ENCODE results near the gene HOMER1.
A peak's percentile ranks its signal among the peaks of the same experiment; 100 is the strongest.

The HOMER1 gene

GRCh38 chr5:79503794-79504495, 10.0 kb downstream of the HOMER1 start:
- no peaks in the 10 kb centered on the region for H3K27me3 Mint-ChIP-seq (ENCODE audit: low read depth, poor library complexity)
- H3K27ac Mint-ChIP-seq, result peak overlapping the region; percentile 71
- peaks cover 31% of the 10 kb centered on the region for H3K4me1 Mint-ChIP-seq
- no peak for DNase-seq
- peaks cover 53% of the 10 kb centered on the region for H3K36me3 Mint-ChIP-seq (ENCODE audit: low read depth)
- no peak for TF ChIP-seq CTCF (IDR thresholded peaks at IDR 0.05)
- no peaks in the 10 kb centered on the region for H3K9me3 Mint-ChIP-seq
- no peak overlapping the region for H3K4me3 Mint-ChIP-seq

GRCh38 chr5:79499640-79500273, 14.2 kb downstream of the HOMER1 start:
- no peak for TF ChIP-seq CTCF (IDR thresholded peaks at IDR 0.05)
- DNase-seq, result no peak
- peaks cover 36% of the 10 kb centered on the region for H3K36me3 Mint-ChIP-seq (ENCODE audit: low read depth)
- H3K27ac Mint-ChIP-seq, result no peak overlapping the region
- H3K4me3 Mint-ChIP-seq, result no peak overlapping the region
- no peaks in the 10 kb centered on the region for H3K9me3 Mint-ChIP-seq
- H3K4me1 Mint-ChIP-seq, result peaks cover 22% of the 10 kb centered on the region
- no peaks in the 10 kb centered on the region for H3K27me3 Mint-ChIP-seq (ENCODE audit: low read depth, poor library complexity)

GRCh38 chr5:79495311-79495710, 18.6 kb downstream of the HOMER1 start:
- Mint-ChIP-seq H3K27ac (no peak overlapping the region), H3K4me1 (peaks cover 13% of the 10 kb centered on the region), H3K9me3 (no peaks in the 10 kb centered on the region), H3K4me3 (no peak overlapping the region), H3K27me3 (ENCODE audit: low read depth, poor library complexity) (no peaks in the 10 kb centered on the region), H3K36me3 (ENCODE audit: low read depth) (peaks cover 25% of the 10 kb centered on the region)
- DNase-seq, result no peak
- TF ChIP-seq CTCF (IDR thresholded peaks at IDR 0.05), result no peak

DNA sequence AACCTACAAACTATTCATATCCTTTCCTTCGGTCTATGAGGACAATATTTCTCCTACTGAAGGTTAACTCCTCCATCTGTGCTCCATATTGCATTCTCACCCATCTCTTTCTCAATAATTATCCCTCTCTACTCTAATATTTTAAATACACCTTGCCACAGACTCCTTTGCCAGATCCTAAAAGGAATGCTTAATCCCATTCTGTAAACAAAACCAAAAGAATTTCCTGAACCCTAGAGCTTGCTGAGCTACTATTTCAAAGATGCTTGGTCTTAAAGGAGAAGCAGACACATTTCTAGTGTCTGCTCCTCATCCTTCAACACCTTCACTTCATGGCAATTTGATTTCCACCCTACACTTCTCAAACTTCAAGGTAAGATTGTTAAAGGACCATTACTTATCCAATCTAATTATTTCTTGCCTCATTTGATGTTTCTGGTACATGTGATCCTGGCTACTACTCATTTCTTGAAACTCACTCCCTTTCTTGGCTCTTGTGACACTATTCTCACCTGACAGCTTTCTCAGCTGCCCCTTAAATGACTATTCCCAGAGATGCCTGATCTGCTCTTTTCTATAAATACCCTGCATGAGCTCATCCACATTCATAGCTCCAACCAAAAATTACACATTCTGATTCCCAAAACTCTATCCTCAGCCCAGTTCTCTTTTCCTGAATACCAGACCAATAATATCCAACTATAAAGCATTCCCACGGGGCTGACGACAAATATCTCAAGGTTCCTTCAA, 20.2 kb downstream of the HOMER1 start:
- no peaks in the 10 kb centered on the region for H3K9me3 Mint-ChIP-seq
- TF ChIP-seq CTCF (IDR thresholded peaks at IDR 0.05), result no peak
- H3K4me3 Mint-ChIP-seq, result no peak overlapping the region
- peaks cover 25% of the 10 kb centered on the region for H3K36me3 Mint-ChIP-seq (ENCODE audit: low read depth)
- no peak for DNase-seq
- no peak overlapping the region for H3K27ac Mint-ChIP-seq
- H3K4me1 Mint-ChIP-seq, result peaks cover 16% of the 10 kb centered on the region
- no peaks in the 10 kb centered on the region for H3K27me3 Mint-ChIP-seq (ENCODE audit: low read depth, poor library complexity)

GRCh38 chr5:79491690-79492317, 22.1 kb downstream of the HOMER1 start:
- no peak for DNase-seq
- no peak overlapping the region for H3K27ac Mint-ChIP-seq
- H3K4me1 Mint-ChIP-seq, result peaks cover 28% of the 10 kb centered on the region
- no peak overlapping the region for H3K4me3 Mint-ChIP-seq
- no peak for TF ChIP-seq CTCF (IDR thresholded peaks at IDR 0.05)
- H3K9me3 Mint-ChIP-seq, result no peaks in the 10 kb centered on the region
- no peaks in the 10 kb centered on the region for H3K27me3 Mint-ChIP-seq (ENCODE audit: low read depth, poor library complexity)
- H3K36me3 Mint-ChIP-seq (ENCODE audit: low read depth), result peaks cover 21% of the 10 kb centered on the region
